IMR-90 (cell line): ENCODE results near the gene MAK.

ENCODE experiments used
- CTCF ChIP-seq: conservative IDR thresholded peaks from 2 replicates; pipeline ENCODE4 v1.5.1; 2012; ENCODE audit warnings: mild to moderate bottlenecking, low read depth, low read length, improper control_type of control experiment
- RAD21 ChIP-seq: IDR thresholded peaks from 2 replicates; pipeline ENCODE4 v1.6.1; 2012; ENCODE audit warnings: low read length, improper control_type of control experiment
- TF ChIP-seq, protein P1 (sequence below): fragments of 150-350 bp; IDR thresholded peaks from 2 replicates; pipeline ENCODE4 v1.6.1; 2016; ENCODE audit warnings: low read depth, mild to moderate bottlenecking, low read length, moderate library complexity, borderline replicate concordance

GRCh38 chr6:10723567-10723881 is 114.8 kb downstream of the MAK start:
- TF ChIP-seq CTCF (no peak), RAD21 (no peak)
- TF ChIP-seq, protein P1, sequence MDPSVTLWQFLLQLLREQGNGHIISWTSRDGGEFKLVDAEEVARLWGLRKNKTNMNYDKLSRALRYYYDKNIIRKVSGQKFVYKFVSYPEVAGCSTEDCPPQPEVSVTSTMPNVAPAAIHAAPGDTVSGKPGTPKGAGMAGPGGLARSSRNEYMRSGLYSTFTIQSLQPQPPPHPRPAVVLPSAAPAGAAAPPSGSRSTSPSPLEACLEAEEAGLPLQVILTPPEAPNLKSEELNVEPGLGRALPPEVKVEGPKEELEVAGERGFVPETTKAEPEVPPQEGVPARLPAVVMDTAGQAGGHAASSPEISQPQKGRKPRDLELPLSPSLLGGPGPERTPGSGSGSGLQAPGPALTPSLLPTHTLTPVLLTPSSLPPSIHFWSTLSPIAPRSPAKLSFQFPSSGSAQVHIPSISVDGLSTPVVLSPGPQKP, result no peak
